Osteoblast (primary cell): Measurements from ENCODE around the gene RPL21. TPM values are rescaled to one million over a fixed set of nuclear protein-coding genes. Genes with fewer than 3 reads are reported as not detected.

Experiments used
- DNase-seq: peaks from one replicate; pipeline ENCODE4 v3.0.0; 2011; ENCODE audit warnings: low spot score, mixed read lengths; ENCODE audit not compliant: insufficient read length; ENCODE audit errors: missing footprints
- H2AFZ ChIP-seq: 2 replicates; pipeline ENCODE4 v1.6.0; 2011; ENCODE audit warnings: mild to moderate bottlenecking, low read length
- H3K27ac ChIP-seq: 2 replicates; pipeline ENCODE4 v1.5.1; 2011; ENCODE audit warnings: mild to moderate bottlenecking, low read depth, low read length, moderate library complexity
- H3K27me3 ChIP-seq: 2 replicates; pipeline ENCODE4 v1.6.0; 2012; ENCODE audit warnings: mild to moderate bottlenecking, control low read depth, inconsistent platforms, low read length, moderate library complexity; ENCODE audit not compliant: insufficient read depth
- H3K36me3 ChIP-seq: 2 replicates; pipeline ENCODE4 v1.5.1; 2011; ENCODE audit warnings: mild to moderate bottlenecking, low read length, control low read depth, moderate library complexity; ENCODE audit not compliant: insufficient read depth
- H3K4me1 ChIP-seq: 2 replicates; pipeline ENCODE4 v1.5.1; 2011; ENCODE audit warnings: mild to moderate bottlenecking, low read length, control low read depth, moderate library complexity; ENCODE audit not compliant: insufficient read depth
- H3K4me2 ChIP-seq: 2 replicates; pipeline ENCODE4 v1.6.0; 2011; ENCODE audit warnings: mild to moderate bottlenecking, low read length; ENCODE audit not compliant: insufficient read depth
- H3K4me3 ChIP-seq: fragments of 200-600 bp; sonication (generic); 3 replicates; pipeline ENCODE4 v1.5.1; 2012; ENCODE audit warnings: mild to moderate bottlenecking, low read length, inconsistent platforms; ENCODE audit not compliant: insufficient read depth
- H3K79me2 ChIP-seq: 2 replicates; pipeline ENCODE4 v1.6.0; 2012; ENCODE audit warnings: mild to moderate bottlenecking, low read length, control low read depth, inconsistent platforms; ENCODE audit not compliant: insufficient read depth
- H3K9me3 ChIP-seq: 2 replicates; pipeline ENCODE4 v1.5.1; 2011; ENCODE audit warnings: low read depth, low read length, control low read depth
- H4K20me1 ChIP-seq: 2 replicates; pipeline ENCODE4 v1.6.0; 2012; ENCODE audit warnings: mild to moderate bottlenecking, low read length, control low read depth; ENCODE audit not compliant: insufficient read depth
- CTCF ChIP-seq: IDR thresholded peaks from 2 replicates; pipeline ENCODE4 v1.5.1; 2011; ENCODE audit warnings: mild to moderate bottlenecking, low read depth, low read length, moderate library complexity; ENCODE audit errors: extremely low read depth
- total RNA-seq: library from RNA; depleted of rRNA; stranded (reverse); fragments of >200 nt; gene quantifications from 2 replicates; pipeline ENCODE4 v1.2.3, GENCODE V29; 2012

Gene RPL21
- total RNA-seq, 1 donor = 544 TPM

GRCh38 chr13:27293076-27293691, 41.8 kb downstream of the RPL21 start:
- no peak overlapping the region for H2AFZ ChIP-seq
- H3K4me1 ChIP-seq = no peaks in the 10 kb centered on the region
- no peak for TF ChIP-seq CTCF
- no peak overlapping the region for H3K4me2 ChIP-seq
- no peak for DNase-seq
- H3K9me3 ChIP-seq = no peaks in the 10 kb centered on the region
- H3K36me3 ChIP-seq = no peaks in the 10 kb centered on the region
- no peak overlapping the region for H3K27ac ChIP-seq
- H3K27me3 ChIP-seq = peaks cover 12% of the 10 kb centered on the region
- H3K79me2 ChIP-seq = no peaks in the 10 kb centered on the region
- no peak overlapping the region for H3K4me3 ChIP-seq
- no peaks in the 10 kb centered on the region for H4K20me1 ChIP-seq

GRCh38 chr13:27293873-27294515, 42.6 kb downstream of the RPL21 start:
- H3K27ac ChIP-seq = no peak overlapping the region
- DNase-seq = no peak
- no peaks in the 10 kb centered on the region for H3K4me1 ChIP-seq
- H3K79me2 ChIP-seq = no peaks in the 10 kb centered on the region
- no peak overlapping the region for H2AFZ ChIP-seq
- H3K27me3 ChIP-seq = peaks cover 14% of the 10 kb centered on the region
- H3K4me2 ChIP-seq = no peak overlapping the region
- H4K20me1 ChIP-seq = no peaks in the 10 kb centered on the region
- no peak overlapping the region for H3K4me3 ChIP-seq
- H3K9me3 ChIP-seq = no peaks in the 10 kb centered on the region
- no peaks in the 10 kb centered on the region for H3K36me3 ChIP-seq
- TF ChIP-seq CTCF = no peak

GRCh38 chr13:27295096-27295495, 43.7 kb downstream of the RPL21 start:
- no peak for DNase-seq
- no peak overlapping the region for H2AFZ ChIP-seq
- no peaks in the 10 kb centered on the region for H3K9me3 ChIP-seq
- TF ChIP-seq CTCF = no peak
- no peaks in the 10 kb centered on the region for H4K20me1 ChIP-seq
- peaks cover 14% of the 10 kb centered on the region for H3K27me3 ChIP-seq
- H3K36me3 ChIP-seq = no peaks in the 10 kb centered on the region
- no peak overlapping the region for H3K27ac ChIP-seq
- no peaks in the 10 kb centered on the region for H3K4me1 ChIP-seq
- H3K4me2 ChIP-seq = no peak overlapping the region
- H3K79me2 ChIP-seq = no peaks in the 10 kb centered on the region
- H3K4me3 ChIP-seq = no peak overlapping the region

GRCh38 chr13:27295660-27296059, 44.3 kb downstream of the RPL21 start:
- Histone ChIP-seq H3K9me3 (no peaks in the 10 kb centered on the region), H3K36me3 (no peaks in the 10 kb centered on the region), H3K27ac (no peak overlapping the region), H4K20me1 (no peaks in the 10 kb centered on the region), H3K4me3 (no peak overlapping the region), H3K4me2 (no peak overlapping the region), H3K27me3 (peaks cover 18% of the 10 kb centered on the region), H2AFZ (no peak overlapping the region), H3K4me1 (no peaks in the 10 kb centered on the region), H3K79me2 (no peaks in the 10 kb centered on the region)
- no peak for DNase-seq
- TF ChIP-seq CTCF = no peak
